SK-N-SH treated with all-trans-retinoic acid at 6 μM for 48 hours (cell line): ENCODE results near the gene CNOT9.
"Not testable (repeated sequence)": the region's sequence is repeated elsewhere in the genome, so short reads cannot be mapped to it uniquely, and the experiment has no call there.

Experiments
- ARNTL ChIP-seq: fragments of 450-650 bp; formaldehyde crosslinking; IDR thresholded peaks from 2 replicates; pipeline ENCODE4 v1.5.0; 2020; ENCODE audit warnings: low read depth, mild to moderate bottlenecking, moderate library complexity, borderline replicate concordance
- CREB5 ChIP-seq: fragments of 250-450 bp; sonication (Bioruptor Pico); IDR thresholded peaks from 2 replicates; pipeline ENCODE4 v1.5.1; 2020; ENCODE audit warnings: low read depth, mild to moderate bottlenecking, moderate library complexity
- CSDC2 ChIP-seq: fragments of 250-450 bp; sonication (Bioruptor Pico); IDR thresholded peaks from 2 replicates; pipeline ENCODE4 v1.5.0; 2020; ENCODE audit warnings: mild to moderate bottlenecking, moderate library complexity
- GLIS3 ChIP-seq: fragments of 250-450 bp; sonication (Bioruptor Pico); IDR thresholded peaks from 2 replicates; pipeline ENCODE4 v1.5.0; 2020; ENCODE audit warnings: mild to moderate bottlenecking, moderate library complexity
- TCF4 ChIP-seq: fragments of 250-450 bp; sonication (Bioruptor Pico); IDR thresholded peaks from 2 replicates; pipeline ENCODE4 v1.8.0; 2021; ENCODE audit warnings: mild to moderate bottlenecking, moderate library complexity, borderline replicate concordance
- ZFP3 ChIP-seq: fragments of 250-450 bp; sonication (Bioruptor Pico); IDR thresholded peaks from 2 replicates; pipeline ENCODE4 v1.5.0; 2020; ENCODE audit warnings: mild to moderate bottlenecking, moderate library complexity
- ZFP30 ChIP-seq: fragments of 450-650 bp; formaldehyde crosslinking; IDR thresholded peaks from 2 replicates; pipeline ENCODE4 v1.5.0; 2022; ENCODE audit warnings: mild to moderate bottlenecking, moderate library complexity
- ZNF70 ChIP-seq: fragments of 450-650 bp; formaldehyde crosslinking; IDR thresholded peaks from 2 replicates; pipeline ENCODE4 v1.5.0; 2020; ENCODE audit warnings: mild to moderate bottlenecking, moderate library complexity
- ZNF8 ChIP-seq: fragments of 450-650 bp; formaldehyde crosslinking; IDR thresholded peaks from 2 replicates; pipeline ENCODE4 v1.5.0; 2020; ENCODE audit warnings: mild to moderate bottlenecking, moderate library complexity
- TF ChIP-seq, protein P1 (sequence below): fragments of 250-450 bp; sonication (Bioruptor Pico); IDR thresholded peaks from 2 replicates; pipeline ENCODE4 v1.8.0; 2020; ENCODE audit warnings: mild to moderate bottlenecking, moderate library complexity, borderline replicate concordance
- TF ChIP-seq, protein P2 (sequence below): fragments of 250-450 bp; sonication (Bioruptor Pico); IDR thresholded peaks from 2 replicates; pipeline ENCODE4 v1.5.0; 2020; ENCODE audit warnings: mild to moderate bottlenecking, moderate library complexity

GRCh38 chr2:218554225-218554624 is 14.4 kb upstream of the CNOT9 start:
- TF ChIP-seq CREB5 (CRISPR knock-in tag); ARNTL (CRISPR knock-in tag); ZFP3 (CRISPR knock-in tag); ZNF70; TCF4 (CRISPR knock-in tag); ZFP30; ZNF8 (CRISPR knock-in tag); GLIS3 (CRISPR knock-in tag); CSDC2 (CRISPR knock-in tag): not testable (repeated sequence)
- TF ChIP-seq, protein P1, sequence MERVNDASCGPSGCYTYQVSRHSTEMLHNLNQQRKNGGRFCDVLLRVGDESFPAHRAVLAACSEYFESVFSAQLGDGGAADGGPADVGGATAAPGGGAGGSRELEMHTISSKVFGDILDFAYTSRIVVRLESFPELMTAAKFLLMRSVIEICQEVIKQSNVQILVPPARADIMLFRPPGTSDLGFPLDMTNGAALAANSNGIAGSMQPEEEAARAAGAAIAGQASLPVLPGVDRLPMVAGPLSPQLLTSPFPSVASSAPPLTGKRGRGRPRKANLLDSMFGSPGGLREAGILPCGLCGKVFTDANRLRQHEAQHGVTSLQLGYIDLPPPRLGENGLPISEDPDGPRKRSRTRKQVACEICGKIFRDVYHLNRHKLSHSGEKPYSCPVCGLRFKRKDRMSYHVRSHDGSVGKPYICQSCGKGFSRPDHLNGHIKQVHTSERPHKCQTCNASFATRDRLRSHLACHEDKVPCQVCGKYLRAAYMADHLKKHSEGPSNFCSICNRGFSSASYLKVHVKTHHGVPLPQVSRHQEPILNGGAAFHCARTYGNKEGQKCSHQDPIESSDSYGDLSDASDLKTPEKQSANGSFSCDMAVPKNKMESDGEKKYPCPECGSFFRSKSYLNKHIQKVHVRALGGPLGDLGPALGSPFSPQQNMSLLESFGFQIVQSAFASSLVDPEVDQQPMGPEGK (CRISPR knock-in tag) = not testable (repeated sequence)
- TF ChIP-seq, protein P2, sequence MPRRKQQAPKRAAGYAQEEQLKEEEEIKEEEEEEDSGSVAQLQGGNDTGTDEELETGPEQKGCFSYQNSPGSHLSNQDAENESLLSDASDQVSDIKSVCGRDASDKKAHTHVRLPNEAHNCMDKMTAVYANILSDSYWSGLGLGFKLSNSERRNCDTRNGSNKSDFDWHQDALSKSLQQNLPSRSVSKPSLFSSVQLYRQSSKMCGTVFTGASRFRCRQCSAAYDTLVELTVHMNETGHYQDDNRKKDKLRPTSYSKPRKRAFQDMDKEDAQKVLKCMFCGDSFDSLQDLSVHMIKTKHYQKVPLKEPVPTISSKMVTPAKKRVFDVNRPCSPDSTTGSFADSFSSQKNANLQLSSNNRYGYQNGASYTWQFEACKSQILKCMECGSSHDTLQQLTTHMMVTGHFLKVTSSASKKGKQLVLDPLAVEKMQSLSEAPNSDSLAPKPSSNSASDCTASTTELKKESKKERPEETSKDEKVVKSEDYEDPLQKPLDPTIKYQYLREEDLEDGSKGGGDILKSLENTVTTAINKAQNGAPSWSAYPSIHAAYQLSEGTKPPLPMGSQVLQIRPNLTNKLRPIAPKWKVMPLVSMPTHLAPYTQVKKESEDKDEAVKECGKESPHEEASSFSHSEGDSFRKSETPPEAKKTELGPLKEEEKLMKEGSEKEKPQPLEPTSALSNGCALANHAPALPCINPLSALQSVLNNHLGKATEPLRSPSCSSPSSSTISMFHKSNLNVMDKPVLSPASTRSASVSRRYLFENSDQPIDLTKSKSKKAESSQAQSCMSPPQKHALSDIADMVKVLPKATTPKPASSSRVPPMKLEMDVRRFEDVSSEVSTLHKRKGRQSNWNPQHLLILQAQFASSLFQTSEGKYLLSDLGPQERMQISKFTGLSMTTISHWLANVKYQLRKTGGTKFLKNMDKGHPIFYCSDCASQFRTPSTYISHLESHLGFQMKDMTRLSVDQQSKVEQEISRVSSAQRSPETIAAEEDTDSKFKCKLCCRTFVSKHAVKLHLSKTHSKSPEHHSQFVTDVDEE (CRISPR knock-in tag) = not testable (repeated sequence)
